Psoas muscle (tissue), 8 donors: ENCODE measurements around the gene CEP250. TPM values are rescaled to one million over a fixed set of nuclear protein-coding genes. Genes with fewer than 3 reads are reported as not detected.

Experiments used
- ATAC-seq, 4 donors: fragments of 200-7000 bp; cut with Tn5 transposase; one replicate each; pipeline ENCODE4 v1.9.1; 2020; ENCODE audit warnings: moderate library complexity in 3 of 4, mild to moderate bottlenecking in 2 of 4
- DNase-seq, 2 donors: peaks; one replicate each; pipeline ENCODE4 v3.0.0-alpha.2; 2020
- H3K27ac ChIP-seq: fragments of 200-600 bp; one replicate; pipeline ENCODE4 v1.8.0; 2022
- H3K27me3 ChIP-seq, 3 donors: fragments of 200-600 bp in 1 of 3; one replicate each; pipeline versions ENCODE4 v1.6.1 to v1.8.0; 2013 to 2022; ENCODE audit warnings: low read length in 2 of 3, mild to moderate bottlenecking in 2 of 3, moderate library complexity in 1 of 3; ENCODE audit not compliant: insufficient read depth in 3 of 3
- H3K36me3 ChIP-seq, 2 donors: fragments of 200-600 bp in 1 of 2; one replicate each; pipeline versions ENCODE4 v1.6.1 to v1.8.0; 2013 to 2022; ENCODE audit warnings: low read depth in 1 of 2, mild to moderate bottlenecking in 1 of 2, moderate library complexity in 1 of 2; ENCODE audit not compliant: insufficient read depth in 1 of 2
- H3K4me1 ChIP-seq: fragments of 200-600 bp; one replicate; pipeline ENCODE4 v1.8.0; 2022
- H3K4me3 ChIP-seq: fragments of 200-600 bp; one replicate; pipeline ENCODE4 v1.8.0; 2022; ENCODE audit warnings: mild to moderate bottlenecking
- H3K9me3 ChIP-seq: fragments of 200-600 bp; one replicate; pipeline ENCODE4 v1.8.0; 2022
- WGBS, 3 donors: extraction: QIAGEN DNeasy Blood & Tissue Kit; methylation state at CpG; one replicate each; pipeline versions ENCODE4 v1.1.6 to v1.1.7; 2013; 5-methylcytosine and 5-hydroxymethylcytosine counted together
- intact Hi-C, 2 donors: fragments of 100-400 bp; cut with DNase I; formaldehyde crosslinking; loops; one replicate each; pipeline versions ENCODE4 v1.11.0 to v1.14.2; 2022
- polyA plus RNA-seq, 3 donors: library from polyadenylated mRNA; stranded (reverse); fragments of 200-250 nt; gene quantifications; one replicate each; pipeline ENCODE4 v1.2.3, GENCODE V29; 2013
- total RNA-seq, 4 donors: library from RNA; stranded (reverse); fragmentation: NEBNext Ultra II Directional in 2 of 4; extraction: Animal tissue kit (Norgen Biotek cat#: 25700) in 2 of 4; gene quantifications; one replicate each; pipeline versions ENCODE4 v1.2.1 to v1.2.4, GENCODE V29; 2021 to 2023
- TF ChIP-seq, protein P1 (sequence below): fragments of 200-600 bp; IDR thresholded peaks from one replicate; pipeline ENCODE4 v1.8.0; 2022; ENCODE audit warnings: antibody characterized with exemption
- donor health status: healthy with polysubstance abuse.
- donor health status: DM: no; HTN: no; CAD: no; lungs with moderate emphysema.
- donor health status: Bipolar disorder and iron deficiency.
- donor health status: healthy.
- donor health status: DM: yes; HTN: yes; CAD: no.
- donor health status: DM: no; HTN: no; CAD: no.
- donor health status: DM: no; HTN: no; CAD: no.
- donor health status: DM: yes; HTN: yes; CAD: no.

CEP250 gene
- total and polyA plus RNA-seq, 7 donors = 4.2 to 19.3 (median 17.0) TPM

DNA sequence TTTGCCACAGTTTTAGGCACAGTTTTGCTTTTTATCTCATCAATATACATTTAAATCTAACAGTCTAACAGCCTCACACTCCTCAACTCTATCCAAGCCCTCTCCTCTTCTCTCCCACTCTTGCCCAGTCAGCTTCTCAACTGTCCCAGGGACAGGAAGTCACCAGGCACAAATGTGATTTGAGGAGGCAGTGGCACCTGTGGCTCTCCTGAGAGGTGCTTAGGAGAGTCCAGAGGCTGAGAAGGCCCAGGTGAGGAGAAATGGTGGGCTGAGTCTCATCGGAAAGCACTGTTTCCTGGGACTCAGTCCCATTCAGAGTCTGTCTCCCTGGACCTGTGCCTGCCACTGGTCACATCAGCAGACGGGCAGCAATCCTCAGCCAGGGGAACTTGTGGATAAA lies 22.1 kb upstream of the CEP250 start:
- H3K36me3 ChIP-seq = no peaks in the 10 kb centered on the region
- intact Hi-C loops = no loop called here
- TF ChIP-seq, protein P1, sequence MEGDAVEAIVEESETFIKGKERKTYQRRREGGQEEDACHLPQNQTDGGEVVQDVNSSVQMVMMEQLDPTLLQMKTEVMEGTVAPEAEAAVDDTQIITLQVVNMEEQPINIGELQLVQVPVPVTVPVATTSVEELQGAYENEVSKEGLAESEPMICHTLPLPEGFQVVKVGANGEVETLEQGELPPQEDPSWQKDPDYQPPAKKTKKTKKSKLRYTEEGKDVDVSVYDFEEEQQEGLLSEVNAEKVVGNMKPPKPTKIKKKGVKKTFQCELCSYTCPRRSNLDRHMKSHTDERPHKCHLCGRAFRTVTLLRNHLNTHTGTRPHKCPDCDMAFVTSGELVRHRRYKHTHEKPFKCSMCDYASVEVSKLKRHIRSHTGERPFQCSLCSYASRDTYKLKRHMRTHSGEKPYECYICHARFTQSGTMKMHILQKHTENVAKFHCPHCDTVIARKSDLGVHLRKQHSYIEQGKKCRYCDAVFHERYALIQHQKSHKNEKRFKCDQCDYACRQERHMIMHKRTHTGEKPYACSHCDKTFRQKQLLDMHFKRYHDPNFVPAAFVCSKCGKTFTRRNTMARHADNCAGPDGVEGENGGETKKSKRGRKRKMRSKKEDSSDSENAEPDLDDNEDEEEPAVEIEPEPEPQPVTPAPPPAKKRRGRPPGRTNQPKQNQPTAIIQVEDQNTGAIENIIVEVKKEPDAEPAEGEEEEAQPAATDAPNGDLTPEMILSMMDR = no peak
- no peak overlapping the region for H3K27ac ChIP-seq
- H3K9me3 ChIP-seq = no peaks in the 10 kb centered on the region
- H3K4me1 ChIP-seq = no peaks in the 10 kb centered on the region
- no peak overlapping the region for H3K4me3 ChIP-seq
- ATAC-seq (no peak), DNase-seq (no peak)
- 59 to 86% (median 75%) methylated on average over 2 of the region's 2 CpGs for WGBS, 3 donors
- H3K27me3 ChIP-seq = no peaks in the 10 kb centered on the region

GRCh38 chr20:35434085-35435005 lies 21.1 kb upstream of the CEP250 start:
- Histone ChIP-seq H3K4me3 (no peak overlapping the region), H3K27me3 (peaks cover 0 to 1% (median 0%) of the 10 kb centered on the region in 3 donors), H3K27ac (no peak overlapping the region), H3K4me1 (no peaks in the 10 kb centered on the region), H3K36me3 (no peaks in the 10 kb centered on the region), H3K9me3 (no peaks in the 10 kb centered on the region)
- peak in 2 of 4 donors; percentile 37 to 46 for ATAC-seq
- WGBS, 3 donors = 58 to 71% (median 61%) methylated on average over 44 to 53 of the region's 53 CpGs
- TF ChIP-seq, protein P1 = no peak
- peak; percentile 62 to 74 for DNase-seq
- intact Hi-C loops = loop anchor here in 1 of 2 donors (5.0 kb wide), 1 partner anchor 132 kb away; no protein-coding TSS in a partner anchor

DNA sequence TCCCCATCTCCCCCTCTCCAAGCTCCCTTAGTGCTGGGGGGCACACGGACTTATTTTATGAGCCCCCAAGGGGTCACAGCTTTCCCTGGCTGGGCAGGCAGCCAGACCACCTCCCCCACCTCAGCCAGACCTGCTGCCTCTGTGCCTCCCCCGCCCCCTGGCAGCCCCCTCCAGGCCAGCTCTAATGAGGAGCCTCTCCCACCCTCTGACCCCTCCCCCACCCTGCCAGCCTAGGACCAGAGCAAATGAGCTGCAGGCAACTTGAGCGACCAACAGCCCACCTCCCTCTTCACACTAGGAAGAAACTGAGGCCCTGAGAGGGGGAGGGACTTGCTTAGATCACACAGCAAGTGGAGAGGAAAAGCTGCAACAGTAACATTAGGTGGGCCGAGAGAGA lies 19.2 kb upstream of the CEP250 start:
- DNase-seq = no peak
- no peak overlapping the region for H3K4me3 ChIP-seq
- H3K27ac ChIP-seq = no peak overlapping the region
- no peaks in the 10 kb centered on the region for H3K36me3 ChIP-seq
- H3K4me1 ChIP-seq = no peaks in the 10 kb centered on the region
- peaks cover 0 to 5% (median 0%) of the 10 kb centered on the region in 3 donors for H3K27me3 ChIP-seq
- intact Hi-C loops = loop anchor here in 1 of 2 donors (5.0 kb wide), 1 partner anchor 134 kb away; no protein-coding TSS in a partner anchor
- TF ChIP-seq, protein P1 = no peak
- ATAC-seq = no peak
- H3K9me3 ChIP-seq = no peaks in the 10 kb centered on the region
- 78 to 82% (median 81%) methylated on average over 4 of the region's 4 CpGs for WGBS, 3 donors

- Histone ChIP-seq H3K4me3 (peak overlapping the region; percentile 11), H3K27ac (no peak overlapping the region)
- ATAC-seq = no peak
Measured at GRCh38 chr20:35437599-35437998, 17.8 kb upstream of the CEP250 start.

More at GRCh38 chr20:35437599-35437998, 17.8 kb upstream of the CEP250 start:
- intact Hi-C loops = loop anchor here in 1 of 2 donors (5.0 kb wide), 1 partner anchor 135 kb away; no protein-coding TSS in a partner anchor
- H3K9me3 ChIP-seq = no peaks in the 10 kb centered on the region
- H3K4me1 ChIP-seq = no peaks in the 10 kb centered on the region
- 66 to 72% (median 70%) methylated on average over 8 of the region's 8 CpGs for WGBS, 3 donors
- no peaks in the 10 kb centered on the region for H3K36me3 ChIP-seq
- TF ChIP-seq, protein P1 = no peak
- H3K27me3 ChIP-seq = peaks cover 0 to 10% (median 0%) of the 10 kb centered on the region in 3 donors
- no peak for DNase-seq
